Kidney (tissue), 14 donors: ENCODE results near the gene ACVR2B. TPM values are rescaled to one million over a fixed set of nuclear protein-coding genes. Genes with fewer than 3 reads are reported as not detected.

Experiments used
- DNase-seq, 5 donors: peaks; one replicate each; pipeline ENCODE4 v3.0.0-alpha.2; 2013 to 2020
- FAIRE-seq: peaks from 2 replicates; lab custom pipeline; 2012; peaks lifted over from hg19 to GRCh38; lab: Jason Lieb, UNC
- H3K27ac ChIP-seq, 2 donors: one replicate each; pipeline ENCODE4 v1.7.0; 2013; ENCODE audit warnings: low read depth in 2 of 2, low read length in 2 of 2, inconsistent platforms in 1 of 2
- H3K27me3 ChIP-seq: one replicate; pipeline ENCODE4 v1.7.1; 2013; ENCODE audit warnings: low read length, inconsistent platforms; ENCODE audit not compliant: control insufficient read depth, insufficient read depth
- H3K36me3 ChIP-seq, 3 donors: one replicate each; pipeline versions ENCODE4 v1.7.0 to v1.7.1; 2013; ENCODE audit warnings: low read length in 3 of 3, control low read depth in 1 of 3, inconsistent platforms in 1 of 3; ENCODE audit not compliant: insufficient read depth in 3 of 3, control insufficient read depth in 2 of 3
- H3K4me1 ChIP-seq, 3 donors: one replicate each; pipeline versions ENCODE4 v1.7.0 to v1.7.1; 2013; ENCODE audit warnings: low read length in 3 of 3, inconsistent platforms in 1 of 3, low read depth in 1 of 3; ENCODE audit not compliant: control insufficient read depth in 2 of 3, insufficient read depth in 2 of 3
- H3K4me3 ChIP-seq, 3 donors: one replicate each; pipeline versions ENCODE4 v1.7.0 to v1.8.1; 2013; ENCODE audit warnings: low read length in 3 of 3, control low read depth in 1 of 3, inconsistent platforms in 1 of 3
- H3K9ac ChIP-seq, 3 donors: one replicate each; pipeline versions ENCODE4 v1.7.0 to v1.7.1; 2013; ENCODE audit warnings: low read length in 3 of 3, control low read depth in 1 of 3, inconsistent platforms in 1 of 3
- H3K9me3 ChIP-seq, 3 donors: one replicate each; pipeline versions ENCODE4 v1.7.0 to v1.7.1; 2013; ENCODE audit warnings: low read length in 3 of 3, control low read depth in 1 of 3, inconsistent platforms in 1 of 3; ENCODE audit not compliant: control insufficient read depth in 2 of 3, insufficient read depth in 1 of 3
- CTCF ChIP-seq: IDR thresholded peaks from 3 replicates; pipeline ENCODE4 v1.5.1; 2012; ENCODE audit warnings: mild to moderate bottlenecking, moderate library complexity, borderline replicate concordance; ENCODE audit not compliant: insufficient read depth; ENCODE audit errors: extremely low read depth
- intact Hi-C: fragments of 100-400 bp; cut with DNase I; formaldehyde crosslinking; loops from one replicate; pipeline ENCODE4 v1.11.1; 2022
- polyA plus RNA-seq: library from polyadenylated mRNA; stranded (reverse); fragments of 350-450 nt; fragmentation: Illumina TruSeq; extraction: RNeasy Lipid Tissue Mini Kit (QIAGEN cat#74804); gene quantifications from one replicate; pipeline ENCODE4 v1.2.3, GENCODE V29; 2014; ENCODE audit warnings: low read depth, low replicate concordance; ENCODE audit not compliant: insufficient read depth
- total RNA-seq: library from RNA; stranded (reverse); fragmentation: NEBNext Ultra II Directional; extraction: Animal tissue kit (Norgen Biotek cat#: 25700); gene quantifications from one replicate; pipeline ENCODE4 v1.2.1, GENCODE V29; 2021
- donor health status: control.
- donor health status: control.
- donor health status: control.
- donor health status: control.
- donor health status: control.
- donor health status: DM: yes; HTN: yes; CAD: no.
- donor health status: Normal renal cell carcinoma (clear cell type).

ACVR2B gene
- total and polyA plus RNA-seq, 2 donors from 2014 or later, result 1.2 to 11.2 TPM

GRCh38 chr3:38479431-38480092 lies 25.9 kb downstream of the ACVR2B start:
- Histone ChIP-seq H3K4me3 (no peak overlapping the region), H3K36me3 (peaks cover 17 to 38% (median 37%) of the 10 kb centered on the region in 3 donors), H3K9me3 (no peaks in the 10 kb centered on the region), H3K9ac (no peak overlapping the region), H3K27ac (no peak overlapping the region), H3K4me1 (peaks cover 0 to 2% (median 0%) of the 10 kb centered on the region in 3 donors), H3K27me3 (no peaks in the 10 kb centered on the region)
- peak; percentile 60 for FAIRE-seq
- intact Hi-C loops, result no loop called here
- peak in 4 of 5 donors; percentile 66 to 84 (median 72) for DNase-seq
- TF ChIP-seq CTCF, result peak; percentile 86

- no peak for FAIRE-seq
- Histone ChIP-seq H3K4me3 (no peak overlapping the region), H3K9me3 (no peaks in the 10 kb centered on the region), H3K27ac (no peak overlapping the region), H3K36me3 (peaks cover 17 to 38% (median 37%) of the 10 kb centered on the region in 3 donors), H3K27me3 (no peaks in the 10 kb centered on the region), H3K9ac (no peak overlapping the region), H3K4me1 (peaks cover 0 to 2% (median 0%) of the 10 kb centered on the region in 3 donors)
- TF ChIP-seq CTCF, result no peak
- intact Hi-C loops, result no loop called here
- no peak for DNase-seq
These were observed 26.4 kb downstream of the ACVR2B start for GRCh38 chr3:38480093-38480445.

GRCh38 chr3:38480930-38481329 lies 27.2 kb downstream of the ACVR2B start:
- peaks cover 0 to 2% (median 0%) of the 10 kb centered on the region in 3 donors for H3K4me1 ChIP-seq
- no peak for TF ChIP-seq CTCF
- H3K4me3 ChIP-seq, result no peak overlapping the region
- no peaks in the 10 kb centered on the region for H3K27me3 ChIP-seq
- H3K27ac ChIP-seq, result no peak overlapping the region
- no peak overlapping the region for H3K9ac ChIP-seq
- no peak for DNase-seq
- H3K36me3 ChIP-seq, result peaks cover 17 to 38% (median 37%) of the 10 kb centered on the region in 3 donors
- intact Hi-C loops, result no loop called here
- no peaks in the 10 kb centered on the region for H3K9me3 ChIP-seq
- FAIRE-seq, result no peak
